22Rv1 (cell line): ENCODE measurements around the gene REV1.

Source experiments
- CTCF ChIP-seq: fragments of 450-650 bp; IDR thresholded peaks from 2 replicates; pipeline ENCODE4 v1.5.1; 2017; ENCODE audit warnings: mild to moderate bottlenecking
- ZFX ChIP-seq: fragments of 450-650 bp; IDR thresholded peaks from 2 replicates; pipeline ENCODE4 v1.6.1; 2017; ENCODE audit warnings: antibody characterized with exemption, borderline replicate concordance

- no peak for TF ChIP-seq CTCF
- no peak for TF ChIP-seq ZFX
Observed at GRCh38 chr2:99401841-99402240, 88.0 kb downstream of the REV1 start.
